Calu3 (cell line): ENCODE results near the gene ZNF425. TPM values are rescaled to one million over a fixed set of nuclear protein-coding genes. Genes with fewer than 3 reads are reported as not detected.
"Not testable (repeated sequence)": the region's sequence is repeated elsewhere in the genome, so short reads cannot be mapped to it uniquely, and the experiment has no call there.

Experiments used
- BruUV-seq: library from RNA; stranded (reverse); fragments of 400-500 nt; replicated peaks from 2 replicates; lab custom pipeline; 2021; lab: Mats Ljungman, UMichigan
- CTCF ChIA-PET: fragments of 300-600 bp; sonication (Branson Sonifier 250); formaldehyde crosslinking; loops from one replicate; lab custom pipeline; 2022; ENCODE audit warnings: antibody characterized with exemption; lab: Charles Lee
- DNase-seq: peaks from one replicate; pipeline ENCODE4 v3.0.0; 2022
- H3K27ac Mint-ChIP-seq: one replicate; pipeline ENCODE4 v1.8.0; 2022; ENCODE audit warnings: mixed read lengths; ENCODE audit not compliant: unreplicated experiment
- H3K27me3 Mint-ChIP-seq: one replicate; pipeline ENCODE4 v1.8.0; 2022; ENCODE audit warnings: mixed read lengths; ENCODE audit not compliant: unreplicated experiment
- H3K36me3 Mint-ChIP-seq: one replicate; pipeline ENCODE4 v1.8.0; 2022; ENCODE audit warnings: mild to moderate bottlenecking, moderate library complexity, mixed read lengths; ENCODE audit not compliant: insufficient read depth, unreplicated experiment
- H3K4me1 Mint-ChIP-seq: one replicate; pipeline ENCODE4 v1.8.0; 2022; ENCODE audit warnings: mild to moderate bottlenecking, low read depth, mixed read lengths; ENCODE audit not compliant: unreplicated experiment
- H3K4me3 Mint-ChIP-seq: one replicate; pipeline ENCODE4 v1.8.0; 2022; ENCODE audit warnings: mild to moderate bottlenecking, low read depth, moderate library complexity, mixed read lengths; ENCODE audit not compliant: unreplicated experiment
- H3K9me3 Mint-ChIP-seq: one replicate; pipeline ENCODE4 v1.8.0; 2022; ENCODE audit warnings: low read depth, mixed read lengths; ENCODE audit not compliant: unreplicated experiment
- intact Hi-C: fragments of 100-400 bp; cut with micrococcal nuclease; formaldehyde crosslinking; loops from one replicate; pipeline ENCODE4 v1.10.0; 2022; ENCODE audit not compliant: unreplicated experiment
- total RNA-seq: library from RNA; stranded (reverse); gene quantifications from 2 replicates; pipeline ENCODE4 v1.2.3, GENCODE V29; 2022
- TF ChIP-seq, protein P1 (sequence below): fragments of 200-600 bp; IDR thresholded peaks from one replicate; pipeline ENCODE4 v1.8.0; 2022; ENCODE audit warnings: antibody characterized with exemption; ENCODE audit not compliant: unreplicated experiment

The ZNF425 gene
- total RNA-seq, 1 experiment from 2014 or later: 1.5 TPM

DNA sequence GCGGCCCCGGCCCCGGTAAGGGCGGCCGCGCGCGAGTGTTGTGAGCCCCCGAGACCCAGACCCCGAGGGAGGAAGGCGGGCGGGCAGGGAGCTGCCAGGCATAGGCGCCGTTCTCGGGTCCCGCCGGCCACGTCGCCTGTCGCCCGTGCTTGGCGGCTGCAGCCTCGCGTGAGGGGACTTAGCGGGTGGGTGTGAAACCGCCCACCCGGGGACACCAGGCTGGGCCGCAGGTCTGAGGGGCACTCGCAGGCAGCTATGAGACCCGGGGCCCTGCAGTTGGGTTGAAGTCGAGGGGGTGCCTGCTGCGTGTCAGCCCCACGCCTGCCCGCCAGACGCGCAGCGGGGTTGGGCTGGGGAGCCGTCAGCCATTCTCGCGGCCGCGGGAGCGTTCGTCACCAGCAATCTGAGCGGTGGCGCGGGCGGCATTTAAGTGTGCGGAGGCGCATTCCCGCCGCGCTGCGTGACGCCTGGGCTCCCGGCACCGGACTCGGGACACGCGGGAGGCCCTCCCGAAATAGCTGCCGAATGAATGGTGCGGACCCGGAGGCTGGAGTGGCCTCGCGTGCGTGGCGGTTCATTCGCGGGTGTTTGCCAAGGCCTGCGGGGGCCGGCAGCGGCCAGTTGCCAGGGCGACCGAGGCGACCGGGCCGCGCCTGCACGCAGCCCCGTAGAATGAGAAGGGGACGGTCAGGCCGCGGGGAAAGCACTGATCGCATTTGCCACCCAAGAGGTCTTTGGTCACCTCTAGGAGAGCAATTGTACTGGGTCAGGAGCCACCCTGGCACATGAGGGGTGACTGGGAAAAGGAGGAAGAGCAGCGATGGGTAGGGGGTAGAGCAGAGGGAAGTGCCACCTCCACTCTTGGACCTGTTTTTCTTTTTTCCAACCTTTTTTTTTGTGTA is 21.9 kb upstream of the ZNF425 start:
- Mint-ChIP-seq H3K36me3 (peaks cover 61% of the 10 kb centered on the region), H3K4me3 (peak overlapping the region; percentile 69), H3K4me1 (peaks cover 30% of the 10 kb centered on the region), H3K27ac (peak overlapping the region; percentile 90), H3K9me3 (no peaks in the 10 kb centered on the region), H3K27me3 (no peaks in the 10 kb centered on the region)
- CTCF ChIA-PET: interaction anchor here (0.5 to 1.9 kb wide), 7 partner anchors 21 to 143 kb away, joined by 3 to 13 read pairs (median 6); partner anchors contain the start of gene ZNF425
- intact Hi-C loops: loop anchor here (2.0 to 5.0 kb wide), 4 partner anchors 49 to 275 kb away; partner anchors contain the start of genes PDIA4 and ZNF282
- DNase-seq: peak; percentile 50
- TF ChIP-seq, protein P1, sequence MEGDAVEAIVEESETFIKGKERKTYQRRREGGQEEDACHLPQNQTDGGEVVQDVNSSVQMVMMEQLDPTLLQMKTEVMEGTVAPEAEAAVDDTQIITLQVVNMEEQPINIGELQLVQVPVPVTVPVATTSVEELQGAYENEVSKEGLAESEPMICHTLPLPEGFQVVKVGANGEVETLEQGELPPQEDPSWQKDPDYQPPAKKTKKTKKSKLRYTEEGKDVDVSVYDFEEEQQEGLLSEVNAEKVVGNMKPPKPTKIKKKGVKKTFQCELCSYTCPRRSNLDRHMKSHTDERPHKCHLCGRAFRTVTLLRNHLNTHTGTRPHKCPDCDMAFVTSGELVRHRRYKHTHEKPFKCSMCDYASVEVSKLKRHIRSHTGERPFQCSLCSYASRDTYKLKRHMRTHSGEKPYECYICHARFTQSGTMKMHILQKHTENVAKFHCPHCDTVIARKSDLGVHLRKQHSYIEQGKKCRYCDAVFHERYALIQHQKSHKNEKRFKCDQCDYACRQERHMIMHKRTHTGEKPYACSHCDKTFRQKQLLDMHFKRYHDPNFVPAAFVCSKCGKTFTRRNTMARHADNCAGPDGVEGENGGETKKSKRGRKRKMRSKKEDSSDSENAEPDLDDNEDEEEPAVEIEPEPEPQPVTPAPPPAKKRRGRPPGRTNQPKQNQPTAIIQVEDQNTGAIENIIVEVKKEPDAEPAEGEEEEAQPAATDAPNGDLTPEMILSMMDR: no peak
- no TSS peak for BruUV-seq

DNA sequence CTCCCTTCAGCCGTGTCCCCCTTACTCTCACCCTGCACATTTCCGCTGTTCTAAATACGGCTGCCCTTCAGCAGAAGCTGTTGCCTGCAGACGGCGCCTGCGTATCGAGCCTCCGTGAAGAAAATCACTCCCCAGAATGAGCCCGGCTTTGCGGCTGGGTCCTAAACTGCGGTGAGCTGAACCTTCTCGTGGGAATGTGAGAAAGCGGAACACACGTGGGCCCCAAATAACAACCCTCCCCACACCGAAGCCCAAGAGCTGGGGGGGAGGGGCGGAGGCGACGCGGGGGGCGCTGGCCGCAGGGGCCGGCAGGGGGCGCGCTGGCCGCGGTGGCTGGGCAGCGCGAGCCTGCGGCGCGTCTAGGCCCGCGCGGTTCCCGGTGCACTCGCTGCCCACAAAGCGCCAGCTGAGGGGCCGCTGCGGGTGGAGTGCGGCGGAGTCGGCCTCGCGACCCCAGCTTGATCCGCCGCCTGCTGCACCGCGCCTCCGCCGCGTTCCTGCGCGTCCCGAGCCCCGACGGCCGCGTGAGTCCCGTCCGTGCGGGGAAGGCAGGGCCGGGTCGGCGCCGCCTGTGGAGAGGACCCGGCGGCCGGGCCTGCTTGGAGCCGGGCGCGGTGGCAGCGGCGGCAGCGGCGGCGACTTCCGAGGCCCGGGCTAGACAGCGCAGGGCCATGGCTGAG is 21.1 kb upstream of the ZNF425 start, which contains the start of gene ZNF398:
Gene ZNF398, plus strand, starts transcription at position 382 of the 680 bp plus-strand sequence. Its CDS starts 290 bp downstream, at position 672.
- no TSS peak for BruUV-seq
- H3K4me1 Mint-ChIP-seq: peaks cover 30% of the 10 kb centered on the region

DNA sequence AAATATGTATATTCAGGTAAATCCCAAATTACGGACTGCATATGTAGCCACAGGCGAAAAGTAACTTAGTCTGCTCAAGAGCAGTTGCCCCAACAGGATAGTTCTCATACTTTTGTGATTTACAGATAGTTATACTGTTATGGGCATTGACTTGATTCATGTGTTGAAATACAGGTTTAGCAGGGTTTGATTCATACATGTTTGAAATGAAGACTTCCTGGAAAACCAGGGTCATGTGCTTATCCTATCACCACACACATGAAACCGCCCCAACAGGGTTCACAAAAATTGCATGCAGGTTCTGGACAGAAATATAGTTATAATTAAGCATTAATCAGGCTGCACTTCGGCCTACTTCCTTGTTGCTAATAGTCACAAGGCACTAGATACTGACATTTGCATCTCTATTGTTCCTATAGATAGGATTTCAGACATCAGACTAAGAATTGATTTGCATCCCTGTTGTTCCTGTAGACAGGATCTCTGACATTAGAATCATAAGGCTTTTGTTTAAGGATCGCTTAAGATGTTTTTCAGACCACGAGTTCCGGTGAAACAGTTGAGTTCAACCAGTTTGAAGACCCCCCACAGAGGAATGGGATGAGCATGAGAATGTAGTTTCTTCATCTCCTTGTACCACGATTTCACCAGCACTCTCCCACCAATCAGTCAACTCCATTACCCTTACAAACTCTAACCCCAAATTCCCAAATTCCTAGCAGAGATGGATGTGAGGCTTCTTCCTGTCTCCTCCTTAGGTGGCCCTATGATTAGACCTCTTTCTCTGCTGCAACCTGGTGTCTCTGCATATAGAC is 19.1 kb upstream of the ZNF425 start:
- no peaks in the 10 kb centered on the region for H3K27me3 Mint-ChIP-seq
- peak overlapping the region; percentile 45 for H3K4me3 Mint-ChIP-seq
- BruUV-seq: no TSS peak
- TF ChIP-seq, protein P1: no peak
- peak; percentile 79 for DNase-seq
- H3K9me3 Mint-ChIP-seq: no peaks in the 10 kb centered on the region
- CTCF ChIA-PET: no interaction called here
- peak overlapping the region; percentile 90 for H3K27ac Mint-ChIP-seq
- H3K4me1 Mint-ChIP-seq: peaks cover 21% of the 10 kb centered on the region
- peaks cover 54% of the 10 kb centered on the region for H3K36me3 Mint-ChIP-seq
- intact Hi-C loops: loop anchor here (2.0 to 5.0 kb wide), 5 partner anchors 18 to 118 kb away; partner anchors contain the start of genes PDIA4, ZNF212, ZNF282 and ZNF425

More for the DNA sequence above, 21.1 kb upstream of the ZNF425 start, which contains the start of gene ZNF398:
- CTCF ChIA-PET: interaction anchor here (0.6 to 1.9 kb wide), 5 partner anchors 18 to 138 kb away, joined by 3 to 13 read pairs (median 6); no protein-coding TSS in a partner anchor
- H3K9me3 Mint-ChIP-seq: no peaks in the 10 kb centered on the region
- H3K36me3 Mint-ChIP-seq: peaks cover 60% of the 10 kb centered on the region
- peak within 1 kb of the TSS; percentile 90 for H3K27ac Mint-ChIP-seq
- peak within 1 kb of the TSS; percentile 69 for H3K4me3 Mint-ChIP-seq
- no peaks in the 10 kb centered on the region for H3K27me3 Mint-ChIP-seq
- intact Hi-C loops: loop anchor here (2.0 to 5.0 kb wide), 4 partner anchors 50 to 276 kb away; partner anchors contain the start of genes PDIA4 and ZNF282
- TF ChIP-seq, protein P1: peak; percentile 76
- peak; percentile 83 for DNase-seq

DNA sequence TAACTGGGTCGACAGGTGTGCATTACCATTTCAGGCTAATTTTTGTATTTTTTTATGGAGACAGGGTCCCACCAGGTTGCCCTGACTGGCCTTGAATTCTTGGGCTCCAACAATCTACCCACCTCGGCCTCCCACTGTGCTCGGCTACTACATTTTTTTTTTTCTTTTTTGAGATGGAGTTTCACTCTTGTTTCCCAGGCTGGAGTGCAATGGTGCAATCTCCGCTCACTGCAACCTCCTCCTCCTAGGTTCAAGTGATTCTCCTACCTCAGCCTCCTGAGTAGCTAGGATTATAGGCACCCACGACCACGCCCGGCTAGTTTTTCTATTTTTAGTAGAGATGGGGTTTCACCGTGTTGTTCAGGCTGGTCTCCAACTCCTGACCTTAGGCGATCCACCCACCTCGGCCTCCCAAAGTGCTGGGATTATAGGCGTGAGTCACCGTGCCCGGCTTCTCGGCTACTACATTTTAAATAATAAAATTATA is 18.4 kb upstream of the ZNF425 start:
- Mint-ChIP-seq H3K4me1 (peaks cover 13% of the 10 kb centered on the region), H3K36me3 (peaks cover 54% of the 10 kb centered on the region), H3K27ac (peak overlapping the region; percentile 90), H3K4me3 (peak overlapping the region; percentile 45)
- CTCF ChIA-PET, BruUV-seq, H3K27me3 Mint-ChIP-seq, H3K9me3 Mint-ChIP-seq: not testable (repeated sequence)
- DNase-seq: peak; percentile 50
- intact Hi-C loops: loop anchor here (2.0 kb wide), 2 partner anchors 18 to 94 kb away; partner anchors contain the start of genes ZNF212 and ZNF425
